Spleen (tissue), 11 donors: ENCODE results near the gene SEC24C. TPM values are rescaled to one million over a fixed set of nuclear protein-coding genes. Genes with fewer than 3 reads are reported as not detected.
"Not testable (repeated sequence)": the region's sequence is repeated elsewhere in the genome, so short reads cannot be mapped to it uniquely, and the experiment has no call there.

ENCODE experiments used
- DNase-seq: peaks from one replicate; pipeline ENCODE4 v3.0.0-alpha.2; 2020
- H3K27ac ChIP-seq, 8 donors: fragments of 200-600 bp; sonication (generic) in 7 of 8; 1 replicate in 4 of 8; 2 replicates in 4 of 8; pipeline versions ENCODE4 v1.5.0 to v1.8.0; 2016 to 2021; ENCODE audit warnings: inconsistent platforms in 4 of 8, mild to moderate bottlenecking in 4 of 8, moderate library complexity in 1 of 8
- H3K27me3 ChIP-seq, 7 donors: fragments of 200-600 bp; sonication (generic) in 6 of 7; replicated peaks in 1 of 7; 1 replicate in 4 of 7; 2 replicates in 3 of 7; pipeline versions ENCODE4 v1.5.0 to v1.8.0; 2016 to 2021; ENCODE audit warnings: inconsistent platforms in 3 of 7, mild to moderate bottlenecking in 1 of 7
- H3K36me3 ChIP-seq, 6 donors: fragments of 200-600 bp; sonication (generic) in 5 of 6; 1 replicate in 4 of 6; 2 replicates in 2 of 6; pipeline versions ENCODE4 v1.5.0 to v1.8.0; 2016 to 2021; ENCODE audit warnings: inconsistent platforms in 2 of 6
- H3K4me1 ChIP-seq, 6 donors: fragments of 200-600 bp; sonication (generic) in 5 of 6; 1 replicate in 3 of 6; 2 replicates in 3 of 6; pipeline versions ENCODE4 v1.5.0 to v1.8.0; 2016 to 2021; ENCODE audit warnings: inconsistent platforms in 3 of 6
- H3K4me3 ChIP-seq, 8 donors: fragments of 200-600 bp; sonication (generic) in 7 of 8; 1 replicate in 4 of 8; 2 replicates in 4 of 8; pipeline versions ENCODE4 v1.5.0 to v1.8.0; 2016 to 2021; ENCODE audit warnings: inconsistent platforms in 4 of 8, mild to moderate bottlenecking in 4 of 8, moderate library complexity in 2 of 8
- H3K9me3 ChIP-seq, 8 donors: fragments of 200-600 bp; sonication (generic) in 7 of 8; 1 replicate in 4 of 8; 2 replicates in 4 of 8; pipeline versions ENCODE4 v1.5.0 to v1.8.0; 2016 to 2021; ENCODE audit warnings: inconsistent platforms in 4 of 8
- CTCF ChIP-seq, 11 experiments: fragments of 200-600 bp in 7 of 11; fragments of 450-650 bp in 4 of 11; sonication (generic) in 4 of 11; IDR thresholded peaks in 8 of 11; conservative IDR thresholded peaks in 3 of 11; 1 replicate in 7 of 11; 2 replicates in 4 of 11; pipeline versions ENCODE4 v1.4.0 to v1.8.0; 2016 to 2021; ENCODE audit warnings: antibody characterized with exemption in 11 of 11, inconsistent platforms in 4 of 11, mild to moderate bottlenecking in 1 of 11
- POLR2A ChIP-seq, 3 donors: fragments of 450-650 bp; IDR thresholded peaks; one replicate each; pipeline ENCODE4 v1.5.1; 2017; ENCODE audit warnings: antibody characterized with exemption in 3 of 3, mild to moderate bottlenecking in 1 of 3
- POLR2AphosphoS5 ChIP-seq, 3 donors: sonication (generic); formaldehyde crosslinking; IDR thresholded peaks; one replicate each; pipeline ENCODE4 v1.5.1; 2017; ENCODE audit warnings: antibody characterized with exemption in 3 of 3
- WGBS, 5 donors: extraction: QIAGEN DNeasy Blood & Tissue Kit in 3 of 5; methylation state at CpG; one replicate each; pipeline versions ENCODE4 v1.1.5 to v1.1.7; 2013 to 2018; 5-methylcytosine and 5-hydroxymethylcytosine counted together
- intact Hi-C: fragments of 100-400 bp; cut with DNase I; formaldehyde crosslinking; loops from one replicate; pipeline ENCODE4 v1.15.0; 2023; ENCODE audit warnings: low total_unique reads
- polyA plus RNA-seq, 3 donors: library from polyadenylated mRNA; stranded (reverse); fragments of 200-250 nt; gene quantifications; one replicate each; pipeline ENCODE4 v1.2.1, GENCODE V29; 2013
- total RNA-seq, 7 donors: library from RNA; depleted of rRNA in 3 of 7; stranded (reverse); fragments of >200 nt in 3 of 7; fragmentation: NEBNext Ultra II Directional in 4 of 7; extraction: Animal tissue kit (Norgen Biotek cat#: 25700) in 4 of 7; gene quantifications; one replicate each; pipeline versions ENCODE4 v1.1.0 to v1.2.1, GENCODE V29; 2016 to 2021
- donor health status: healthy with polysubstance abuse.
- donor health status: DM: no; HTN: no; CAD: no; lungs with moderate emphysema.
- donor health status: DM: no; HTN: no; CAD: no.
- donor health status: Bipolar disorder and iron deficiency.
- donor health status: healthy.
- donor health status: DM: no; HTN: no; CAD: no.
- donor health status: DM: yes; HTN: yes; CAD: no.

The SEC24C gene
- total and polyA plus RNA-seq, 10 donors: 20.4 to 75.6 (median 62.4) TPM

GRCh38 chr10:73791871-73792400, 47.8 kb downstream of the SEC24C start:
- no peak overlapping the region for H3K4me3 ChIP-seq
- H3K27ac ChIP-seq: no peak overlapping the region
- TF ChIP-seq CTCF (IDR thresholded peaks at IDR 0.05 in 8 of 11, conservative IDR thresholded peaks at IDR 0.05 in 3 of 11) (no peak), POLR2A (IDR thresholded peaks at IDR 0.05) (no peak), POLR2AphosphoS5 (IDR thresholded peaks at IDR 0.05) (peak in 1 of 3 donors; percentile 50)
- H3K9me3 ChIP-seq: no peaks in the 10 kb centered on the region
- H3K27me3 ChIP-seq: no peaks in the 10 kb centered on the region
- DNase-seq: no peak
- intact Hi-C loops: no loop called here
- peaks cover 9 to 25% (median 21%) of the 10 kb centered on the region in 6 donors for H3K4me1 ChIP-seq
- 90 to 94% (median 92%) methylated on average over 19 to 26 of the region's 26 CpGs for WGBS, 5 donors
- H3K36me3 ChIP-seq: peaks cover 11 to 91% (median 81%) of the 10 kb centered on the region in 6 donors

- no peak for TF ChIP-seq POLR2A (IDR thresholded peaks at IDR 0.05)
- TF ChIP-seq CTCF (IDR thresholded peaks at IDR 0.05 in 8 of 11, conservative IDR thresholded peaks at IDR 0.05 in 3 of 11): no peak
- TF ChIP-seq POLR2AphosphoS5 (IDR thresholded peaks at IDR 0.05): no peak
- Histone ChIP-seq H3K36me3 (peaks cover 11 to 100% (median 96%) of the 10 kb centered on the region in 6 donors), H3K27me3 (no peaks in the 10 kb centered on the region), H3K27ac (peak overlapping the region in 1 of 8 donors; percentile 70), H3K9me3 (no peaks in the 10 kb centered on the region), H3K4me1 (peaks cover 0 to 9% (median 6%) of the 10 kb centered on the region in 6 donors), H3K4me3 (no peak overlapping the region)
- DNase-seq: no peak
- intact Hi-C loops: no loop called here
- 88 to 100% (median 96%) methylated on average over 5 of the region's 5 CpGs for WGBS, 5 donors
Observed at GRCh38 chr10:73793456-73793855, 49.3 kb downstream of the SEC24C start.

GRCh38 chr10:73795491-73795890, 51.3 kb downstream of the SEC24C start:
- Histone ChIP-seq H3K36me3 (peaks cover 11 to 100% (median 98%) of the 10 kb centered on the region in 6 donors), H3K27ac (peak overlapping the region in 4 of 8 donors; percentile 14 to 57 (median 38))
- 93 to 96% (median 95%) methylated on average over 10 of the region's 10 CpGs for WGBS, 5 donors
- peak in 1 of 3 donors; percentile 39 for TF ChIP-seq POLR2AphosphoS5 (IDR thresholded peaks at IDR 0.05)
- H3K27me3 ChIP-seq, DNase-seq, H3K9me3 ChIP-seq, H3K4me3 ChIP-seq, H3K4me1 ChIP-seq, intact Hi-C loops: not testable (repeated sequence)

- H3K4me3 ChIP-seq: not testable (repeated sequence)
Observed at GRCh38 chr10:73796035-73796434, 51.9 kb downstream of the SEC24C start.

GRCh38 chr10:73796766-73797165, 52.6 kb downstream of the SEC24C start:
- 74 to 89% (median 84%) methylated on average over 5 of the region's 5 CpGs for WGBS, 5 donors
- no peak for DNase-seq

More at GRCh38 chr10:73796035-73796434, 51.9 kb downstream of the SEC24C start:
- H3K4me1 ChIP-seq, DNase-seq, H3K27me3 ChIP-seq, H3K9me3 ChIP-seq, intact Hi-C loops: not testable (repeated sequence)
- Histone ChIP-seq H3K27ac (peak overlapping the region in 4 of 8 donors; percentile 14 to 54 (median 38)), H3K36me3 (peaks cover 8 to 100% (median 98%) of the 10 kb centered on the region in 6 donors)
- WGBS, 5 donors: 96 to 99% (median 97%) methylated on average over 8 of the region's 8 CpGs

More at GRCh38 chr10:73796766-73797165, 52.6 kb downstream of the SEC24C start:
- intact Hi-C loops: no loop called here
- Histone ChIP-seq H3K27me3 (no peaks in the 10 kb centered on the region), H3K4me1 (no peaks in the 10 kb centered on the region), H3K36me3 (peaks cover 7 to 100% (median 98%) of the 10 kb centered on the region in 6 donors), H3K27ac (peak overlapping the region in 2 of 8 donors; percentile 26 to 54), H3K9me3 (no peaks in the 10 kb centered on the region), H3K4me3 (no peak overlapping the region)
- TF ChIP-seq CTCF (IDR thresholded peaks at IDR 0.05 in 8 of 11, conservative IDR thresholded peaks at IDR 0.05 in 3 of 11): no peak
- TF ChIP-seq POLR2AphosphoS5 (IDR thresholded peaks at IDR 0.05): peak; percentile 2 to 75 (median 21)
